GM12872 (cell line): ENCODE data around the gene CFAP65.
A peak's percentile ranks its signal among the peaks of the same experiment; 100 is the strongest.

Experiments used
- CTCF ChIP-seq: IDR thresholded peaks from 3 replicates; pipeline ENCODE4 v1.5.1; 2011; ENCODE audit warnings: low read depth, mild to moderate bottlenecking, low read length, moderate library complexity; ENCODE audit not compliant: insufficient read depth

The CFAP65 gene

GRCh38 chr2:219002395-219003266 is 38.7 kb downstream of the CFAP65 start:
- TF ChIP-seq CTCF, result peak; percentile 51; the same call in 2 of the 3 replicates

GRCh38 chr2:219001577-219002394 is 39.5 kb downstream of the CFAP65 start:
- no peak for TF ChIP-seq CTCF

- no peak for TF ChIP-seq CTCF
Observed at GRCh38 chr2:219001100-219001576, 40.2 kb downstream of the CFAP65 start.

GRCh38 chr2:219000569-219000960 is 40.8 kb downstream of the CFAP65 start:
- TF ChIP-seq CTCF, result no peak

GRCh38 chr2:218999881-219000568 is 41.3 kb downstream of the CFAP65 start:
- no peak for TF ChIP-seq CTCF

- TF ChIP-seq CTCF, result no peak
Observed at GRCh38 chr2:218999021-218999880, 42.1 kb downstream of the CFAP65 start.
